Measurements from ENCODE around the gene KRT31. TPM values are rescaled to one million over a fixed set of nuclear protein-coding genes. Genes with fewer than 3 reads are reported as not detected.

The KRT31 gene
- total RNA-seq, 1 experiment from 2014 or later = not detected

- no peak for DNase-seq (ENCODE audit: low read depth, low spot score)
- Histone ChIP-seq H3K27ac (ENCODE audit: low read length) (no peak overlapping the region), H3K4me1 (ENCODE audit: control insufficient read depth, insufficient read depth, low read length) (no peaks in the 10 kb centered on the region), H3K9me3 (ENCODE audit: control insufficient read depth, insufficient read depth, low read depth, low read length) (no peaks in the 10 kb centered on the region; the same call in 1 of the 2 replicates), H3K27me3 (ENCODE audit: control insufficient read depth, insufficient read depth, low read length) (no peaks in the 10 kb centered on the region), H3K36me3 (ENCODE audit: control insufficient read depth, insufficient read depth, low read length) (no peaks in the 10 kb centered on the region), H3K4me3 (ENCODE audit: low read depth in 2 of 2, low read length in 2 of 2) (no peak overlapping the region)
- intact Hi-C loops (cut with micrococcal nuclease; ENCODE audit: unreplicated experiment) = no loop called here
- no peak for TF ChIP-seq SIN3A (IDR thresholded peaks at IDR 0.05; ENCODE audit: borderline replicate concordance, insufficient read depth, low read depth, low read length)
- TF ChIP-seq POLR2AphosphoS5 (IDR thresholded peaks at IDR 0.05; ENCODE audit: low read depth, low read length) = no peak
- ChIA-PET CTCF (no interaction called here), POLR2A (no interaction called here)
- no TSS peak for BruUV-seq (replicated peaks)
- no peak for ATAC-seq
- in situ Hi-C loops (cut with HindIII; ENCODE audit: low pct_unique_long_range_greater_than_20kb, low sequenced_read_pairs) = no loop called here
Observed at GRCh38 chr17:41390411-41390938, 6.9 kb downstream of the KRT31 start.

GRCh38 chr17:41387670-41388069 lies 9.7 kb downstream of the KRT31 start:
- DNase-seq (ENCODE audit: low read depth, low spot score) = no peak
- BruUV-seq (replicated peaks) = no TSS peak
- in situ Hi-C loops (cut with HindIII; ENCODE audit: low pct_unique_long_range_greater_than_20kb, low sequenced_read_pairs) = no loop called here
- no peak for TF ChIP-seq TCF7L2 (IDR thresholded peaks at IDR 0.05; ENCODE audit: low read depth, low read length)
- no peak for TF ChIP-seq REST (IDR thresholded peaks at IDR 0.05; ENCODE audit: insufficient read depth in 1 of 2, low read depth in 2 of 2, low read length in 1 of 2)
- intact Hi-C loops (cut with micrococcal nuclease; ENCODE audit: unreplicated experiment) = loop anchor here (10.0 kb wide), 1 partner anchor 57 kb away; the partner anchor contains the start of gene KRT38
- H3K9me3 ChIP-seq (ENCODE audit: control insufficient read depth, insufficient read depth, low read depth, low read length) = no peaks in the 10 kb centered on the region; the same call in 1 of the 2 replicates
- no peaks in the 10 kb centered on the region for H3K4me1 ChIP-seq (ENCODE audit: control insufficient read depth, insufficient read depth, low read length)
- no peak for ATAC-seq
- H3K4me3 ChIP-seq (ENCODE audit: low read depth in 2 of 2, low read length in 2 of 2) = no peak overlapping the region
- no peaks in the 10 kb centered on the region for H3K27me3 ChIP-seq (ENCODE audit: control insufficient read depth, insufficient read depth, low read length)
- ChIA-PET POLR2A (interaction anchor here (0.6 kb wide), 1 partner anchor 20 kb away, joined by 3 read pairs; no protein-coding TSS in a partner anchor), CTCF (no interaction called here)
- H3K36me3 ChIP-seq (ENCODE audit: control insufficient read depth, insufficient read depth, low read length) = no peaks in the 10 kb centered on the region
- no peak overlapping the region for H3K27ac ChIP-seq (ENCODE audit: low read length)

- Histone ChIP-seq H3K36me3 (ENCODE audit: control insufficient read depth, insufficient read depth, low read length) (no peaks in the 10 kb centered on the region), H3K4me1 (ENCODE audit: control insufficient read depth, insufficient read depth, low read length) (no peaks in the 10 kb centered on the region), H3K27ac (ENCODE audit: low read length) (no peak overlapping the region), H3K27me3 (ENCODE audit: control insufficient read depth, insufficient read depth, low read length) (no peaks in the 10 kb centered on the region), H3K9me3 (ENCODE audit: control insufficient read depth, insufficient read depth, low read depth, low read length) (no peaks in the 10 kb centered on the region; the same call in 1 of the 2 replicates), H3K4me3 (ENCODE audit: low read depth in 2 of 2, low read length in 2 of 2) (no peak overlapping the region)
- POLR2A ChIA-PET = no interaction called here
- in situ Hi-C loops (cut with HindIII; ENCODE audit: low pct_unique_long_range_greater_than_20kb, low sequenced_read_pairs) (no loop called here), intact Hi-C loops (cut with micrococcal nuclease; ENCODE audit: unreplicated experiment) (loop anchor here (10.0 kb wide), 1 partner anchor 59 kb away; the partner anchor contains the start of gene KRT38)
- BruUV-seq (replicated peaks) = no TSS peak
- CTCF ChIA-PET = no interaction called here
- DNase-seq (ENCODE audit: low read depth, low spot score) (no peak), ATAC-seq (no peak)
- TF ChIP-seq SIN3A (IDR thresholded peaks at IDR 0.05; ENCODE audit: borderline replicate concordance, insufficient read depth, low read depth, low read length) (no peak), REST (IDR thresholded peaks at IDR 0.05; ENCODE audit: insufficient read depth in 1 of 2, low read depth in 2 of 2, low read length in 1 of 2) (no peak), POLR2AphosphoS5 (IDR thresholded peaks at IDR 0.05; ENCODE audit: low read depth, low read length) (no peak), TCF7L2 (IDR thresholded peaks at IDR 0.05; ENCODE audit: low read depth, low read length) (no peak), CTCF (IDR thresholded peaks at IDR 0.05) (no peak)
Observed at GRCh38 chr17:41386227-41386626, 11.2 kb downstream of the KRT31 start.

Data from Panc1 (cell line).